ENCODE data around the gene ADAMTSL3. TPM values are rescaled to one million over a fixed set of nuclear protein-coding genes. Genes with fewer than 3 reads are reported as not detected.

ADAMTSL3 gene
- total and polyA plus RNA-seq, 3 donors from 2014 or later: 8.6 to 16.4 (median 9.4) TPM

DNA sequence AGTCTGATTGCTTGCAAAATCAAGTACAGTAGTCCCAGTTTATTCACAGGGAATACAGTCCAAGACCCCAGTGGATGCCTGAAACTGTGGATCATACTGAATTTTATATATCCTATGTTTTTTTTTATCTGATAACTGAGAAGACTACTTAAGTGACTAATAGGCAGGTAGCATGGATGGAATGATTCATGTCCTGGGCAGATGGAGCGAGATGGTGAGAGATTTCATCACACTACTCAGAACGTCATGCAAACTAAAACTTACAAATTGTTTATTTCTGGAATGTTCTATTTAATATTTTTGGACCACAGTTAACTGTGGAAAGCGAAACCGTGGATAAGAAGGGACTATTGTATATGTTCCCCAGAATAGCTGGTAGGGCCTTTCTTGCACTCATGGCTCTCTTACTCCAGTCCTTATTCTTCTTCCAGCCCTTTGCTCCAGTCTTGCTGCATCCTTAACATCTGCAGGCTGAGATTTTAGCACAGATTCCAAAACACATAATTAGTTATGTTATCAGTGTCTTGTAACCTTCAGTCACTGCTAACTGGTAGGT lies 290.0 kb downstream of the ADAMTSL3 start:
- Histone ChIP-seq H3K9me3 (no peaks in the 10 kb centered on the region), H3K36me3 (ENCODE audit: low read depth, missing control alignments) (no peaks in the 10 kb centered on the region), H3K4me3 (no peak overlapping the region), H3K27me3 (no peaks in the 10 kb centered on the region), H3K27ac (no peak overlapping the region), H3K4me1 (no peaks in the 10 kb centered on the region)
- TF ChIP-seq, protein P1, sequence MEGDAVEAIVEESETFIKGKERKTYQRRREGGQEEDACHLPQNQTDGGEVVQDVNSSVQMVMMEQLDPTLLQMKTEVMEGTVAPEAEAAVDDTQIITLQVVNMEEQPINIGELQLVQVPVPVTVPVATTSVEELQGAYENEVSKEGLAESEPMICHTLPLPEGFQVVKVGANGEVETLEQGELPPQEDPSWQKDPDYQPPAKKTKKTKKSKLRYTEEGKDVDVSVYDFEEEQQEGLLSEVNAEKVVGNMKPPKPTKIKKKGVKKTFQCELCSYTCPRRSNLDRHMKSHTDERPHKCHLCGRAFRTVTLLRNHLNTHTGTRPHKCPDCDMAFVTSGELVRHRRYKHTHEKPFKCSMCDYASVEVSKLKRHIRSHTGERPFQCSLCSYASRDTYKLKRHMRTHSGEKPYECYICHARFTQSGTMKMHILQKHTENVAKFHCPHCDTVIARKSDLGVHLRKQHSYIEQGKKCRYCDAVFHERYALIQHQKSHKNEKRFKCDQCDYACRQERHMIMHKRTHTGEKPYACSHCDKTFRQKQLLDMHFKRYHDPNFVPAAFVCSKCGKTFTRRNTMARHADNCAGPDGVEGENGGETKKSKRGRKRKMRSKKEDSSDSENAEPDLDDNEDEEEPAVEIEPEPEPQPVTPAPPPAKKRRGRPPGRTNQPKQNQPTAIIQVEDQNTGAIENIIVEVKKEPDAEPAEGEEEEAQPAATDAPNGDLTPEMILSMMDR (IDR thresholded peaks at IDR 0.05): no peak
- TF ChIP-seq POLR2A (IDR thresholded peaks at IDR 0.05): no peak
- no peak for DNase-seq
- intact Hi-C loops (cut with DNase I; ENCODE audit: low total_unique reads): no loop called here
- WGBS, 2 donors: 88 to 92% methylated on average over 4 of the region's 4 CpGs

DNA sequence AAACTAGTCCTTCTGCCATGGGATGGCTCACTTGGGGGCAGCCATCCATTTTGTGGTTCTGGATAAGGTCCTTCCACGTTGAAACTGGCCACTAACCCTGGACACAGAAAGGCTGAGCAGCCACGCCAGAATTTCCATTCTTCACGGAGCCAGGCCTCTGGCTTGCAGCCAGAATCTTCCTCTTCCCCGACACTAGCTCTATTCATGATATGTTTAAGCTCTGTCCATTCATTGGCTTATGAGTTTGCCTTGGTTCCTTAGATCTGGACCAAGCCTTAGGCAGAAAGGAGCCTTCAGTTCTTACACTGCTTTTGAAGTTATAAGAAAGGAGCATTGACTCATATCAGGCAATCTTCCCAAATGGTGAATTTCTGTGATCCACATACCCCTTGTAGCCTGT lies 293.2 kb downstream of the ADAMTSL3 start:
- H3K4me3 ChIP-seq: no peak overlapping the region
- H3K4me1 ChIP-seq: no peaks in the 10 kb centered on the region
- intact Hi-C loops (cut with DNase I; ENCODE audit: low total_unique reads): no loop called here
- DNase-seq: no peak
- H3K9me3 ChIP-seq: no peaks in the 10 kb centered on the region
- H3K36me3 ChIP-seq (ENCODE audit: low read depth, missing control alignments): no peaks in the 10 kb centered on the region
- no peak overlapping the region for H3K27ac ChIP-seq
- TF ChIP-seq POLR2A (IDR thresholded peaks at IDR 0.05): no peak
- TF ChIP-seq, protein P1 (IDR thresholded peaks at IDR 0.05): no peak
- no peaks in the 10 kb centered on the region for H3K27me3 ChIP-seq
- WGBS, 2 donors: 47 to 60% methylated on average over 4 of the region's 4 CpGs

DNA sequence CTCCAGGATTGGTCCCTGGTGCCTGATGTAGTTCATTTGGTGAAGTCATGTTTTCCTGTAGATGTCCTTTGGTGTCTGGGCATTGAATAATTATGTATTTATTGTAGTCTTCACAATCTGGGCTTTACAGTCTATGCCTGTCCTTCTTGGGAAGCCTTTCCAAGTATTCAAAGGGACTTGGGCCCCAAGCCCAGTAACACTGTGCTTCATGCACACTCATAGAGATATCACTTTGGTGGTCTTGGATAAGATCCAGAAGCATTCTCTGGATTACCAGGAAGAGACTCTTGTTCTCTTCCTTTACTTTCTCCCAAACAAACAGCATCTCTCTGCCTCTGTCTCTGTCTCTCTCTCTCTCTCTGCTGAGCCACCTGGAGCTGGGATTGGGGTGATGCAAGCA lies 300.6 kb downstream of the ADAMTSL3 start:
- Histone ChIP-seq H3K9me3 (no peaks in the 10 kb centered on the region), H3K36me3 (ENCODE audit: low read depth, missing control alignments) (no peaks in the 10 kb centered on the region), H3K27ac (no peak overlapping the region), H3K4me3 (no peak overlapping the region), H3K27me3 (no peaks in the 10 kb centered on the region), H3K4me1 (no peaks in the 10 kb centered on the region)
- TF ChIP-seq POLR2A (IDR thresholded peaks at IDR 0.05): no peak
- TF ChIP-seq, protein P1 (IDR thresholded peaks at IDR 0.05): no peak
- intact Hi-C loops (cut with DNase I; ENCODE audit: low total_unique reads): no loop called here
- DNase-seq: no peak

DNA sequence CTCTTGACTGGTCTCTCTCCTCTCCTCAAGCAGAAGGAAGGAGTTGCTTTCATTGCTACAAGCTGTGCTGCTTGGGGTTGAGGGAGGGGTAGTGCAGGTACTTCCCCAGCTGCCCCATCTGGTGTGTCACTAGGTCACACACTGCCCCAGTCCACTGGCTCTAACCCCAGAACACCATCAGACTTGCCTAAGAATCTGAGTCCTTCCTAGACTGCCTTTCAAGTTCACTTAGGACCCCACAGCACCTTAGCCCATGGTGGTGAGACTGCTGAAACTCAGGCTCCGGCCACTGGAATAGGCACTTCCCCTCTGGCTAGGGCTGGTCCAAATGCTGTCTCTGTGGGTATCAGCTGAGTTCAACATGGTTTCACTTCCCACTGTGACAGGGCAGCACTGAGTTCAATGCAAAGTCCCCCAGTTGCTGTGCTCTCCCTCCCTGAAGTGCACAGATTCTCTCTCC lies 301.9 kb downstream of the ADAMTSL3 start:
- DNase-seq: no peak
- TF ChIP-seq, protein P1 (IDR thresholded peaks at IDR 0.05): no peak
- no peak for TF ChIP-seq POLR2A (IDR thresholded peaks at IDR 0.05)
- no peaks in the 10 kb centered on the region for H3K4me1 ChIP-seq
- 89 to 100% methylated on average over 1 of the region's 1 CpG for WGBS, 2 donors
- H3K4me3 ChIP-seq: no peak overlapping the region
- H3K27ac ChIP-seq: no peak overlapping the region
- H3K27me3 ChIP-seq: no peaks in the 10 kb centered on the region
- H3K36me3 ChIP-seq (ENCODE audit: low read depth, missing control alignments): no peaks in the 10 kb centered on the region
- H3K9me3 ChIP-seq: no peaks in the 10 kb centered on the region
- intact Hi-C loops (cut with DNase I; ENCODE audit: low total_unique reads): no loop called here

DNA sequence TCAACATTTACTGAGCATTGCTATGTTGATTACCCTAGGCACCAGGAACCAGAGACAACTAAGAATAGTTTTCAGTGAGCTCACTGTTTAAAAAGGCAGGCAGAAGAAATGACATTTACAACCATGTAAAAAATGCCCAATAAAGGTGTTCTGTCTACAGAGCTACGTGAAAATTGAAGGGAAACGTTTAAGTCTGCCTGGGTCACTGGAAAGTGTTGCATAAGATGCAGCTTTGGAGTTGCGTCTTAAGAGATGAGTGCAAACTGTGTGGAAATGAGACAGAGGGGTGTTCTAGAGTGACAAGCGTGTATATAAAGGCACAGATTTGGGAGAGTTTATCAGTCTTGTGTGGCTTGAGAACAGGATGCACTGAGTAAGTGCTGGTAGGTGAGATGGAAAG lies 303.0 kb downstream of the ADAMTSL3 start:
- no peak for DNase-seq
- H3K27ac ChIP-seq: no peak overlapping the region
- no peaks in the 10 kb centered on the region for H3K9me3 ChIP-seq
- TF ChIP-seq POLR2A (IDR thresholded peaks at IDR 0.05): no peak
- TF ChIP-seq, protein P1 (IDR thresholded peaks at IDR 0.05): no peak
- 82 to 86% methylated on average over 4 of the region's 4 CpGs for WGBS, 2 donors
- H3K36me3 ChIP-seq (ENCODE audit: low read depth, missing control alignments): no peaks in the 10 kb centered on the region
- intact Hi-C loops (cut with DNase I; ENCODE audit: low total_unique reads): no loop called here
- no peaks in the 10 kb centered on the region for H3K27me3 ChIP-seq
- no peak overlapping the region for H3K4me3 ChIP-seq
- H3K4me1 ChIP-seq: no peaks in the 10 kb centered on the region
